NT2/D1 (cell line): Measurements from ENCODE around the gene TMEM150A.
"Not testable (repeated sequence)": the region's sequence is repeated elsewhere in the genome, so short reads cannot be mapped to it uniquely, and the experiment has no call there.

Experiments
- DNase-seq: peaks from one replicate; pipeline ENCODE4 v3.0.0-alpha.2; 2011; ENCODE audit warnings: low read depth, low spot score
- H3K27me3 ChIP-seq: 2 replicates; pipeline ENCODE4 v1.6.0; 2011; ENCODE audit warnings: mild to moderate bottlenecking; ENCODE audit not compliant: insufficient read length, insufficient read depth
- H3K36me3 ChIP-seq: 2 replicates; pipeline ENCODE4 v1.6.1; 2011; ENCODE audit warnings: mild to moderate bottlenecking, low read length, mixed read lengths; ENCODE audit not compliant: insufficient read depth, insufficient read length
- H3K4me1 ChIP-seq: 2 replicates; pipeline ENCODE4 v1.5.1; 2011; ENCODE audit not compliant: insufficient read depth, insufficient read length
- H3K4me3 ChIP-seq: 2 replicates; pipeline ENCODE4 v1.5.1; 2011; ENCODE audit warnings: low read depth; ENCODE audit not compliant: insufficient read length
- H3K9ac ChIP-seq: 2 replicates; pipeline ENCODE4 v1.6.0; 2011; ENCODE audit warnings: low read depth; ENCODE audit not compliant: insufficient read length
- H3K9me3 ChIP-seq: 2 replicates; pipeline ENCODE4 v1.5.1; 2011; ENCODE audit warnings: mild to moderate bottlenecking, low read length; ENCODE audit not compliant: insufficient read depth
- SUZ12 ChIP-seq: IDR thresholded peaks from 2 replicates; pipeline ENCODE4 v1.6.1; 2011; ENCODE audit not compliant: insufficient read length, insufficient read depth; ENCODE audit errors: extremely low read depth
- YY1 ChIP-seq: IDR thresholded peaks from 2 replicates; pipeline ENCODE4 v1.6.1; 2011; ENCODE audit not compliant: insufficient read length, insufficient read depth
- ZNF274 ChIP-seq: IDR thresholded peaks from 2 replicates; pipeline ENCODE4 v1.6.1; 2011; ENCODE audit warnings: mild to moderate bottlenecking, low read depth, low read length

The TMEM150A gene

GRCh38 chr2:85623991-85624390 lies 21.5 kb upstream of the TMEM150A start:
- Histone ChIP-seq H3K4me3 (no peak overlapping the region), H3K4me1 (no peaks in the 10 kb centered on the region), H3K9me3 (no peaks in the 10 kb centered on the region), H3K36me3 (peaks cover 85% of the 10 kb centered on the region), H3K9ac (no peak overlapping the region), H3K27me3 (no peaks in the 10 kb centered on the region)
- no peak for DNase-seq
- TF ChIP-seq ZNF274, result no peak
- no peak for TF ChIP-seq SUZ12
- TF ChIP-seq YY1, result no peak

DNA sequence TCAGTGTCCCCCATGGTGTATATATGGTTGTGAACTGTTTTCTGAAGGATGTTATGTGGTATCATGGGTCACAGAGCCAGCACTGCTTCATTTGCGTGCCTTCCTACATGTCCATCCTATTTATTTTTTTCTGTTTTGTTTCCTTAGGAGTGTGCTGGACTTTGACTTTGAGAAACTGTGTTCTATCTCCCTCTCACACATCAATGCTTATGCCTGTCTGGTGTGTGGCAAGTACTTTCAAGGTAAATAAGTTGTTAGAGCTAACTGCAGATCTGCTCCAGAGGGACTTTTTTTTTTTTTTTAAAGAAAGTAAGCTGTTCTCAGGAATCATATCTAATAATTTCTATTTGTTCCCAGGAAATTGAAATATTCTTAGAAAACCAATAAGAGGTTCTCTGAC lies 18.8 kb upstream of the TMEM150A start:
- no peak overlapping the region for H3K9ac ChIP-seq
- H3K36me3 ChIP-seq, result peaks cover 73% of the 10 kb centered on the region
- TF ChIP-seq ZNF274, result no peak
- no peak for TF ChIP-seq YY1
- TF ChIP-seq SUZ12, result no peak
- H3K27me3 ChIP-seq, result no peaks in the 10 kb centered on the region
- no peaks in the 10 kb centered on the region for H3K9me3 ChIP-seq
- no peaks in the 10 kb centered on the region for H3K4me1 ChIP-seq
- no peak for DNase-seq
- no peak overlapping the region for H3K4me3 ChIP-seq

GRCh38 chr2:85619617-85620016 lies 17.1 kb upstream of the TMEM150A start:
- DNase-seq, result no peak
- Histone ChIP-seq H3K27me3 (no peaks in the 10 kb centered on the region), H3K36me3 (peaks cover 60% of the 10 kb centered on the region), H3K4me3 (no peak overlapping the region), H3K9ac (no peak overlapping the region), H3K4me1 (no peaks in the 10 kb centered on the region), H3K9me3 (no peaks in the 10 kb centered on the region)
- no peak for TF ChIP-seq SUZ12
- no peak for TF ChIP-seq YY1
- TF ChIP-seq ZNF274, result no peak

DNA sequence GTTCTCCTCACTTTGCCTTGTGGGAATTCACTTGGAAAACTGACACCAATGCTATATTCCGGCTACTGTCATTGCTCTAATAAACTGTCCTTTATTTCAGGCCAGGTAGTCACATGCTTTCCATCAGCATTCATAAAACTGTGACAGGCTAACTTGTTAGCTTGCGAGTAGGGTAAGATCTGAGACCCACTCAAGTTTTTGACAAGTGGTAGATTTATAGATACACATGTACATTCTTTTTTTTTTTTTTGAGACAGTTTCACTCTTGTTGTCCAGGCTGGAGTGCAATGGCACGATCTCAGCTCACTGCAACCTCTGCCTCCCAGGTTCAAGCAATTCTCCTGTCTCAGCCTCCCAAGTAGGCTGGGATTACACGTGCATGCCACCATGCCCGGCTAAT lies 15.2 kb upstream of the TMEM150A start:
- H3K4me1 ChIP-seq, DNase-seq, H3K27me3 ChIP-seq, H3K9me3 ChIP-seq, H3K4me3 ChIP-seq: not testable (repeated sequence)
- H3K9ac ChIP-seq, result peak overlapping the region; percentile 91
- H3K36me3 ChIP-seq, result peaks cover 42% of the 10 kb centered on the region

DNA sequence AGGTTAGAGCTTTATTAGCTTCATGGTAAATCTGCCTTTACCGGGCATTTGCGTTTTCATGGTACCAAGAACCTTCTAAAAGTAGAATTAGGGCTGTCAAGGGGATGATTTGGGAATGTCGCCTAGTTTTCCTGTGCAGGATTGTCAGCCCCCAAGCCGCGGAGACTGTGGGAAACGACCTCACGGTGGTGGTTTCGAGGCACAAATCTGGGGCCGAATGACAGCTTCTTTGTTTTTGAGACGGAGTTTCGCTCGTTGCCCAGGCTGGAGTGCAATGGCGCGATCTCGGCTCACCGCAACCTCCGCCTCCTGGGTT lies 12.9 kb upstream of the TMEM150A start:
- H3K27me3 ChIP-seq, result no peaks in the 10 kb centered on the region
- H3K4me1 ChIP-seq, result no peaks in the 10 kb centered on the region
- no peak overlapping the region for H3K9ac ChIP-seq
- no peak for DNase-seq
- no peak for TF ChIP-seq SUZ12
- no peak for TF ChIP-seq YY1
- TF ChIP-seq ZNF274, result no peak
- no peaks in the 10 kb centered on the region for H3K9me3 ChIP-seq
- H3K36me3 ChIP-seq, result peaks cover 24% of the 10 kb centered on the region
- H3K4me3 ChIP-seq, result no peak overlapping the region

DNA sequence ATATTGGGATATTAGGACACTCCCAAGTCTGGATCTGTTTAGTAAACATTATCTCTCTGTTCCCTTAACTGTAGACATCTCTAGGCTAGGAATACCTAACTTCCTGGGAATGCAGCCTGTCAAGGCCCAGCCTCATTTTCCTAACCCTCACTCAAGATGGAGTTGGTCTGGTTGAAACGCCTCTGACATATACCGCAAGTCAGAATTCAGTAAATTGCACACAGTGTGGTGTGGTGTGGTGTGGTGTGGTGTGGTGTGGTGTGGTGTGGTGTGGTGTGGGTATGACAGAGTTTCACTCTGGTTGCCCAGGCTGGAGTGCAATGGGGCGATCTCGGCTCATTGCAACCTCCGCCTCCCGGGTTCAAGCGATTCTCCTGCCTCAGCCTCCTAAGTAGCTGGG lies 12.3 kb upstream of the TMEM150A start:
- peaks cover 25% of the 10 kb centered on the region for H3K36me3 ChIP-seq
- not testable (repeated sequence) for DNase-seq, H3K4me1 ChIP-seq, H3K9me3 ChIP-seq, H3K9ac ChIP-seq, H3K4me3 ChIP-seq, H3K27me3 ChIP-seq

DNA sequence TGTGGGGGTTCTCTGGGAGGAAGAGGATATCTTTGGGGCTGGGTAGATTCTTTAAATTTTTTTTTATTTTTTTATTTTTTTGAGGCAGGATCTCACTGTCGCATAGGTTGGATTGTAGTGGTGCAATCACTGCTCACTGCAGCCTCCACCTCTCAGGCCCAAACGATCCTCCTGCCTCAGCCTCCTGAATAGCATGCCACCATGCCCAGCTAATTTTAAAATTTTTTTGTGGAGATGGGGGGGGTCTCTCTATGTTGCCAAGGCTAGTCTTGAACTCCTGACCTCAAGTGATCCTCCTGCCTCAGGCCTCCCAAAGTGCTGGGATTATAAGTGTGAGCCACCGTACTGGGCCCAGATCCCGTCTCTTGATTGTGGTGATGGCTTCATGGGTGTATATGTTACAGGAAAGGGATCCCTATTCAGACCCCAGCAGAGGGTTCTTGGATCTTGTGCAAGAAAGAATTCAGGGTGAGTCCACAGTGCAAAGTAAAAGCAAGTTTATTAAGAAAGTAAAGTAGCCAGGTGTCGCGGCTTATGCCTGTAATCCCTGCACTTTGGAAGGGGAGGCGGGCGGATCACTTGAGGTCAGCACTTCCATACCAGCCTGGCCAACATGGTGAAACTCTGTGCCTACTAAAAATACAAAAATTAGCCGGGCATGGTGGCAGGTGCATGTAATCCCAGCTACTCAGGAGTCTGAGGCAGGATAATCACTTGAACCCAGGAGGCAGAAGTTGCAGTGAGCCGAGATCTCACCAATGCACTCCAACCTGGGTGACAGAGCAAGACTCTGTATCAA lies 11.4 kb upstream of the TMEM150A start:
- TF ChIP-seq YY1 (no peak), SUZ12 (no peak), ZNF274 (no peak)
- H3K36me3 ChIP-seq, result peaks cover 24% of the 10 kb centered on the region
- no peaks in the 10 kb centered on the region for H3K9me3 ChIP-seq
- no peak overlapping the region for H3K4me3 ChIP-seq
- H3K27me3 ChIP-seq, result no peaks in the 10 kb centered on the region
- no peaks in the 10 kb centered on the region for H3K4me1 ChIP-seq
- no peak overlapping the region for H3K9ac ChIP-seq
- no peak for DNase-seq
